Activated CD8-positive, alpha-beta memory T cell treated with anti-CD3 and anti-CD28 coated beads, Interleukin-2, amount 10 ng/mL, durations not matched to agents 7 days and 5 days (primary cell): ENCODE results near the gene RFTN2. TPM values are rescaled to one million over a fixed set of nuclear protein-coding genes. Genes with fewer than 3 reads are reported as not detected.
"Not testable (repeated sequence)": the region's sequence is repeated elsewhere in the genome, so short reads cannot be mapped to it uniquely, and the experiment has no call there.

Experiments used
- ATAC-seq: fragments of 150-1000 bp; cut with Tn5 transposase; one replicate; pipeline ENCODE4 v1.10.0; 2021; ENCODE audit warnings: moderate library complexity
- CTCF ChIA-PET: fragments of 350-600 bp; sonication (Branson Sonifier 250); formaldehyde crosslinking; loops from one replicate; lab custom pipeline; 2021; ENCODE audit warnings: antibody characterized with exemption; lab: Charles Lee
- DNase-seq: peaks from one replicate; pipeline ENCODE4 v3.0.0-alpha.2; 2020
- H3K27ac Mint-ChIP-seq: one replicate; pipeline ENCODE4 v1.8.0; 2021; ENCODE audit warnings: mild to moderate bottlenecking, mixed read lengths
- H3K27me3 Mint-ChIP-seq: one replicate; pipeline ENCODE4 v1.8.0; 2021; ENCODE audit warnings: mixed read lengths
- H3K36me3 Mint-ChIP-seq: one replicate; pipeline ENCODE4 v1.8.0; 2021; ENCODE audit warnings: mild to moderate bottlenecking, mixed read lengths
- H3K4me1 Mint-ChIP-seq: one replicate; pipeline ENCODE4 v1.8.0; 2021; ENCODE audit warnings: mixed read lengths
- H3K4me3 Mint-ChIP-seq: one replicate; pipeline ENCODE4 v1.8.0; 2021; ENCODE audit warnings: mild to moderate bottlenecking, moderate library complexity, mixed read lengths
- H3K9me3 Mint-ChIP-seq: one replicate; pipeline ENCODE4 v1.8.0; 2022; ENCODE audit warnings: low read depth, mixed read lengths
- total RNA-seq, 2 experiments: library from RNA; stranded (reverse); gene quantifications; one replicate each; pipeline ENCODE4 v1.2.3, GENCODE V29; 2021

The RFTN2 gene
- total RNA-seq, 2 experiments from 2014 or later = not detected

DNA sequence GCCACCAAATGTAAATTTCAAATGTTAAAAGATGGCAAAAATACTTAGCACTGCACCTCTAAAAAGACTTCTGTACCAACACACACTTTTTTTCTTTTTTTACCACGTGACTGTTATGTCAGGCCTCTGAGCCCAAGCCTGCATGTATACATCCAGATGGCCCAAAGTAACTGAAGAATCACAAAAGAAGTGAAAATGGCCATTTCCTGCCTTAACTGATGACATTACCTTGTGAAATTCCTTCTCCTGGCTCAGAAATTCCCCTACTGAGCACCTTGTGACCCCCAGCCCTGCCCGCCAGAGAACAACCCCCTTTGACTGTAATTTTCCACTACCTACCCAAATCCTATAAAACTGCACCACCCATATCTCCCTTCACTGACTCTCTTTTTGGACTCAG, 97.1 kb downstream of the RFTN2 start:
- H3K27ac Mint-ChIP-seq, H3K4me1 Mint-ChIP-seq: not testable (repeated sequence)

DNA sequence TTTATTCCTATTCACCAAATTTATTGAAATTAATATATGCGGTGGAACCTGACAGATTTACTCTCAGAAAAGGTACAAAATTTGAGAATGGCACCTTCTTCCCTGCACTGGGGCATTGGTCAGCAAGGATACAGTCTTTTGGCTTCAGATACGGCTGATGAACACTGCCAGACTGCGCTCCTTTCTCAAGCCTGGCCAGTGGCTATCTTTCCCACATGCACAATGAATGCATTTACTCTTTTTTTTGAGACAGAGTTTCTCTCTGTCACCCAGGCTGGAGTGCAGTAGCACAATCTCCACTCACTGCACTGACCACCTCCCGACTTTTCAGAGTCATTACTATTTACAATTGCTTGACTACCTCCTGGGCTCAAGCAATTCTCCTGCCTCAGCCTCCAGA, 97.9 kb downstream of the RFTN2 start:
- Mint-ChIP-seq H3K4me3 (no peak overlapping the region), H3K9me3 (peaks cover 3% of the 10 kb centered on the region), H3K36me3 (peaks cover 23% of the 10 kb centered on the region), H3K27ac (no peak overlapping the region), H3K4me1 (no peaks in the 10 kb centered on the region), H3K27me3 (no peaks in the 10 kb centered on the region)
- no peak for ATAC-seq
- CTCF ChIA-PET = no interaction called here
- no peak for DNase-seq

More for the DNA sequence above, 97.1 kb downstream of the RFTN2 start:
- DNase-seq, CTCF ChIA-PET, H3K4me3 Mint-ChIP-seq, ATAC-seq, H3K27me3 Mint-ChIP-seq, H3K9me3 Mint-ChIP-seq: not testable (repeated sequence)
- peaks cover 15% of the 10 kb centered on the region for H3K36me3 Mint-ChIP-seq

DNA sequence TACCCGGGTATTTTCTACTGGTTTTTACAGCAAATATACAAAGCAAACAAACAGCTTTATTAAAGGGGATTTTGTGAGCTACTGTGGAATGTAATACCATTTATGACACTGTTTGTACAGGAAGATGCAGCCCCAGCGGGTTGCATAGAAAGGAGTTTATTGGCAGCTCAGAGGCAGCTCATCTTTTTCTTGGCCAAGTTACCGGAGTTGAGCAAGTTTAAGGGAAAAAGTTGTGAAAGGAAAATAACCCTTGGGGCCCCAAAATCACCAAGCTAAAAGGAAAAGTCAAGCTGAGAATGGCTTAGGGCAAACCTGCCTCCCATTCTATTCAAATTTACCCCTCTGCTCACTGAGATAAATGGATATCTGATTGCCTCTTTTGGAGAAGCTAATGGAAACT, 98.8 kb downstream of the RFTN2 start:
- Mint-ChIP-seq H3K36me3 (peaks cover 31% of the 10 kb centered on the region), H3K27me3 (no peaks in the 10 kb centered on the region), H3K4me1 (no peaks in the 10 kb centered on the region), H3K9me3 (peaks cover 6% of the 10 kb centered on the region), H3K27ac (no peak overlapping the region), H3K4me3 (no peak overlapping the region)
- ATAC-seq = no peak
- CTCF ChIA-PET = no interaction called here
- no peak for DNase-seq

DNA sequence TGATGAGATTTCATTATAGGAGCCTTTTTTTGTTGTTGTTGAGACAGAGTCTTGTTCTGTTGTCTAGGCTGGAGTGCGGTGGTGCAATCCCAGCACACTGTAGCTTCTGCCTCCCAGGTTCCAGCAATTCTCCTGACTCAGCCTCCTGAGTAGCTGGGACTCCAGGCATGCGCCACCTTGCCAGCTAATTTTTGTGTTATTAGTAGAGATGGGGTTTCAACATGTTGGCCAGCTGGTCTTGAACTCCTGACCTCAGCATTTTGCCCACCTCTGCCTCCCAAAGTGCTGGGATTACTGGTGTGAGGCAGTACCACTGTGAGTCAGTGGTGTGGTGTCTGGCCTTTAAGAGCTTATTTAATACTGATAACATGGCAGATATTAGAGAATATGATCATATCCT, 99.4 kb downstream of the RFTN2 start:
- CTCF ChIA-PET = interaction anchor here (0.6 kb wide), 1 partner anchor 56 kb away, joined by 3 read pairs; no protein-coding TSS in a partner anchor

DNA sequence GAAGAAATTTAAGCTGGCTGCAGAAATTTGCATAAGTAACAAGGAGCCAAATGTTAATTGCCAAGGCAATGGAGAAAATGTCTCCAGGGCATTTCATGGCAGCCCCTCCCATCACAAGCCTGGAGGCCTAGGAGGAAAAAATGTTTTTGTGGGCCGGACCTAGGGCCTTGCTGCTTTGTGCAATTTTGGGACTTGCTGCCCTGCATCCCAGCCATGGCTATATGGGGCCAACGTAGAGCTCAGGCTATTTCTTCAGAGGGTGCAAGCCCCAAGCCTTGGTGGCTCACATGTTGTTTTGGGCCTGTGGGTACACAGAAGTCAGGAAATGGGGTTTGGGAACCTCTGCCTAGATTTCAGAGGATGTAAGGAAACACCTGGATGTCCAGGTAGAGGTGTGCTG, 101.8 kb downstream of the RFTN2 start:
- no peak overlapping the region for H3K27ac Mint-ChIP-seq
- ATAC-seq (no peak), DNase-seq (no peak)
- peaks cover 36% of the 10 kb centered on the region for H3K36me3 Mint-ChIP-seq
- CTCF ChIA-PET = no interaction called here
- H3K4me1 Mint-ChIP-seq = no peaks in the 10 kb centered on the region
- H3K27me3 Mint-ChIP-seq = no peaks in the 10 kb centered on the region
- peaks cover 7% of the 10 kb centered on the region for H3K9me3 Mint-ChIP-seq
- H3K4me3 Mint-ChIP-seq = no peak overlapping the region

More for the DNA sequence above, 99.4 kb downstream of the RFTN2 start:
- Mint-ChIP-seq H3K4me1 (no peaks in the 10 kb centered on the region), H3K27me3 (no peaks in the 10 kb centered on the region), H3K9me3 (peaks cover 7% of the 10 kb centered on the region), H3K4me3 (no peak overlapping the region), H3K27ac (no peak overlapping the region), H3K36me3 (peaks cover 31% of the 10 kb centered on the region)
- no peak for ATAC-seq
- no peak for DNase-seq

DNA sequence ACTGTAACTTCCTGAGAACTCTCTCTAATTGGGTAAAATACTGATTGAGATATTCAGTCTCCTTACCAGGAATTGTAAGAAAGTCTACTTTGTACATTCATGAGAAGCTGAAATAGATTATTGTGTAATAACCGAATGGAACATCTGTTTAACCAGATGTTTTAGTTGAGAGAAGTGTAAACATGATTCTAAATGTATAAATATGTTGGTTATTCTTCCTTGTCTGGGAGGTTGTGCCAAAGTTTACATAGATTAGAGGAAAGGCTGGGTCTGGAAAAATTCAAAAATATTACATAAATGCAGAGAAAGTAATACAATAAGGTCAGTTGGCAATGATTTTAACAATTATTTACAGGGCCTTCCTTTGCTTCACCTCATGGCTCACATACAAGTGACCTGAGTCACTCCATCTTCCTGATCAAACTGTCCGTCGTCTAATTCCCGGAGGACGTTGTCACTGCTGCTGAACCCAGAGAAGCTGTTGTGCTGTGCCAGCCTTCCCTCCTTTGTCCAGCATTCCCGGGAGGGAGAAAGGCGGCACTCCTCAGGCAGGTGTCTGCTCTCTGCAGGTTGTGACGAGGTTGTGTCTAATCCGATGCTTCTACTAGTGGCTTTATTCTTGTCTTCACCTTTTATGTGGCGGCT, 103.6 kb downstream of the RFTN2 start:
- ATAC-seq (no peak), DNase-seq (no peak)
- CTCF ChIA-PET = no interaction called here
- Mint-ChIP-seq H3K27ac (no peak overlapping the region), H3K9me3 (peaks cover 7% of the 10 kb centered on the region), H3K4me3 (no peak overlapping the region), H3K4me1 (no peaks in the 10 kb centered on the region), H3K27me3 (no peaks in the 10 kb centered on the region), H3K36me3 (peaks cover 45% of the 10 kb centered on the region)

DNA sequence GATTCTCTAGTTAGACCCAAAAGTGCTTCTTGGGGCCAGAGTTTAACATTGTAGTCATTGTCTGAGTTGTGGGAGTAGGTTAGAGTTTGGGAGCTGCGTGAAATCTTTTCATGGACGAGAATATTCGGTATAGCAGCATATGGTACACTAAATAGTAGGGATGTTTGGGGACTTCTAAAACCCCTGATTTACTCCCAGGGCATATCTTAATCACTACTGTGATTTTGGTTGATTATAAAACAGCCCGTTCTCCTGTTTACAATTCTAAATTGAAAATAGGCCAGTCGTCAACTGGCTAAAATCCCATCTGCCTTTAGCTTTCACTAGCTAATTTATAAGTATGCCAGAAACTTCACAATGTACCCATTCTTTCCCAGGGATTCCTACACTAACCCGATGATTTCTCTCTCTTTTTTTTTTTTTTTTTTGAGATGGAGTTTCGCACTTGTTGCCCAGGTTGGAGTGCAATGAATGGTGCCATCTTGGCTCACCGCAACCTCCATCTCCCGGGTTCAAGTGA, 115.2 kb downstream of the RFTN2 start:
- H3K27me3 Mint-ChIP-seq = no peaks in the 10 kb centered on the region
- peaks cover 48% of the 10 kb centered on the region for H3K36me3 Mint-ChIP-seq
- no peaks in the 10 kb centered on the region for H3K4me1 Mint-ChIP-seq
- no peak for ATAC-seq
- no peak overlapping the region for H3K4me3 Mint-ChIP-seq
- DNase-seq = no peak
- H3K9me3 Mint-ChIP-seq = no peaks in the 10 kb centered on the region
- H3K27ac Mint-ChIP-seq = no peak overlapping the region
- CTCF ChIA-PET = no interaction called here

DNA sequence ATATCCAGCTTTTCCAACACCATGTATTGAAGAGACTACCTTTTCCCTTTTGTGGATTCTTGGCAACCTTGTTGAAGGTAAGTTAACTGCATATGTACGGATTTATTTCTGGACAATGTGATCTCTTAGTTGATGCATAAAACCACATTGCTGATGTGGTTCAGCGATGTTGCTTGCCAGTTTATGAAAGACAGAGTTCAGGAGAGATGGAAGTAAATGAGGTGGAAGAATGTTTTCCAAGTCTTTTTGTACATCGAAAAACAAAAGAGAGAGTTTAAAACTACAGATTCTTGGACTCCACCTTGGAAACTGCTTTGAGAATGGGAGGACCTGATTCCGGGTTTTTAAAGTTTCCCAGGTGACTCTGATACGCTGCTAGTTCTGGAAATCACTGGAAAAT, 115.7 kb downstream of the RFTN2 start:
- H3K36me3 Mint-ChIP-seq = peaks cover 48% of the 10 kb centered on the region
- H3K27ac Mint-ChIP-seq = no peak overlapping the region
- no peak for DNase-seq
- ATAC-seq = no peak
- CTCF ChIA-PET = no interaction called here
- no peaks in the 10 kb centered on the region for H3K9me3 Mint-ChIP-seq
- H3K27me3 Mint-ChIP-seq = no peaks in the 10 kb centered on the region
- H3K4me1 Mint-ChIP-seq = no peaks in the 10 kb centered on the region
- H3K4me3 Mint-ChIP-seq = no peak overlapping the region

DNA sequence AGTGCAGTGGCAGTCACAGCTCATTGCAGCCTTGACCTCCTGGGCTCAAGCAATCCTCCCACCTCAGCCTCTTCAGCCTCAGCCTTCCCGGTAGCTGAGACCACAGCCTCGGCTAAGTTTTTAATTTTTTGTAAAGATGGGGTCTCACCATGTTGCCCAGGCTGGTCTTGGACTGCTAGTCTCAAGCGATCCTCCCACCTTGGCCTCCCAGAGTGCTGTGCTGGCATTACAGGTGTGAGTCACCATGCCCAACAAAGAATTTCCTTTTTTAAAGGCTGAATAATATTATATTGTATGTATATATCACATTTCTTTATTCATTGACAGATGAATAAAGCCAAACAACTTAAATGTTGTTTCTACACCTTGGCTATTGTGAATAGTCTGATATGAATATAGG, 117.0 kb downstream of the RFTN2 start:
- H3K27me3 Mint-ChIP-seq = no peaks in the 10 kb centered on the region
- no peak for DNase-seq
- H3K9me3 Mint-ChIP-seq = no peaks in the 10 kb centered on the region
- H3K27ac Mint-ChIP-seq = no peak overlapping the region
- H3K36me3 Mint-ChIP-seq = peaks cover 41% of the 10 kb centered on the region
- no peaks in the 10 kb centered on the region for H3K4me1 Mint-ChIP-seq
- CTCF ChIA-PET = no interaction called here
- H3K4me3 Mint-ChIP-seq = no peak overlapping the region
- no peak for ATAC-seq

DNA sequence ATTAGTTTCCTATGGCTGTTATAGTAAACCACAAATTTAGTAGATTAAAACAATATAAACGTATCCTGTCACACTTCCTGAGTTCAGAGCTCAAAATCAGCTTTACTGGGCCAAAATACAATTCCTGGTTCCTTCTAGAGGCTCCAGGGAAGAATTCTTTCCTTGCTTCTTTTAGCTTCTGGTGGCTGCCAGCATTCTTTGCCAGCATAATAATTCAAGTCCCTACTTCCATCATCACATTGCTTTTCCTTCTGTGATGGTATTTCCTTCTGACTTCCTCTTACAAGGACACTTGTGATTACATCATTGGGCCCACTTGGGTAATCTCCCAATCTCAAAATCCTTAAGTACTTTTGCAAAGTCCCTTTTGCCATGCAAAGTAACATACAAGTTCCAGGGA, 118.9 kb downstream of the RFTN2 start:
- DNase-seq (no peak), ATAC-seq (no peak)
- Mint-ChIP-seq H3K9me3 (no peaks in the 10 kb centered on the region), H3K27ac (no peak overlapping the region), H3K4me1 (no peaks in the 10 kb centered on the region), H3K4me3 (no peak overlapping the region), H3K27me3 (no peaks in the 10 kb centered on the region), H3K36me3 (peaks cover 42% of the 10 kb centered on the region)
- CTCF ChIA-PET = no interaction called here

DNA sequence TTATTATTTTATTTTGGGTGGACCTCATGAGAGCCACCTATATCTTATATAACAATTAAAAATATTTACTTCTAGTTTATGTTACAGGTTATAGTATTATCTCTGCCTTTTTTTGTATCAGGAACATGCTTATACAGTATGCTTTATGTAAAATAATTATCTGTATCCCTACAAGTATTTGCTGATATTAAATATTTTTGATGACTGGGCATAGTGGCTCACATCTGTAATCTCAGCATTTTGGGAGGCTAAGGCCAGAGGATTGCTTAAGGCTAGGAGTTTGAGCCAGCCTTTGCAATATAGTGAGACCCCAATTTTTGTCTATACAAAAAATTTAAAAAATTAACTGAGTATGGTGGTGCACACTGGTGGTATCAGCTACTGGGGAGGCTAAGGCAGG, 119.9 kb downstream of the RFTN2 start:
- DNase-seq (no peak), ATAC-seq (no peak)
- Mint-ChIP-seq H3K4me1 (no peaks in the 10 kb centered on the region), H3K36me3 (peaks cover 37% of the 10 kb centered on the region), H3K9me3 (no peaks in the 10 kb centered on the region), H3K4me3 (no peak overlapping the region), H3K27me3 (no peaks in the 10 kb centered on the region), H3K27ac (no peak overlapping the region)
- CTCF ChIA-PET = no interaction called here

DNA sequence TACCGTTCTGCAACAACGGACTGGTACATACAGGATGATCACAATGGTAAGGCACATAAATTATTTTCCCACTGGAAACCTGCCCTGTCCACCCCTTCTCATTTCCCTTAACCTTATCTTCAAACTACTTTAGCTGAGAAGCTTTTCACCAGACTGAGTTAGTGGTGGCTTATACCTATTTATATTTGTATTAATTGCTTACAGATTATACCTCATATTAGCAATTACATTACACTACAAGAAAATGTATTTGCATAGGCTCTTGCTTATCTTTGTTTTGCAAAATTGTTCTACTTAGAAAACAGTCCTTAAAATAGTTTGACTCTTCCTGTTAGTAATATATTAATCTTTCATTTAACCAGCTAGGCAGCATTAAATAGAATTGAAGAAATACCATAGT, 124.1 kb downstream of the RFTN2 start:
- peaks cover 42% of the 10 kb centered on the region for H3K36me3 Mint-ChIP-seq
- ATAC-seq, H3K27ac Mint-ChIP-seq, H3K9me3 Mint-ChIP-seq, H3K4me1 Mint-ChIP-seq, H3K27me3 Mint-ChIP-seq, CTCF ChIA-PET, DNase-seq, H3K4me3 Mint-ChIP-seq: not testable (repeated sequence)

DNA sequence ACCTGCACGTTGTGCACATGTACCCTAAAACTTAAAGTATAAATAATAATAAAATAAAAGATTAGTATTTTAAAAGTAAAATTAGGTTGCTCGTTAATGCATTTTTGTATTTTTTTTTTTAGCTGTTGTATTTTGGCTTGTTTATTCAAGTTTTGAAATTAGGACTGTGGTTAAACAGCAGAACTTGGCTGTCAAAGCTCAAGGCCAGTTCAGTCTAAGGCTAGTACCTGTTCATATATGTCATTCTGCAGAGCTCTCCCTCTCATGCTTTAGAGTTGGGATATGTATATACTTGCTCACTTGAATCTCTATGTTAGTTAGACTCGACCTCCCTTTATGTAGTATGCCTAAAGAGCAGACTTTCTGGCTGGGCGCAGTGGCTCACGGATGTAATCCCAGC, 126.8 kb downstream of the RFTN2 start:
- CTCF ChIA-PET = interaction anchor here (1.2 kb wide), 1 partner anchor 749 kb away, joined by 3 read pairs; no protein-coding TSS in a partner anchor

DNA sequence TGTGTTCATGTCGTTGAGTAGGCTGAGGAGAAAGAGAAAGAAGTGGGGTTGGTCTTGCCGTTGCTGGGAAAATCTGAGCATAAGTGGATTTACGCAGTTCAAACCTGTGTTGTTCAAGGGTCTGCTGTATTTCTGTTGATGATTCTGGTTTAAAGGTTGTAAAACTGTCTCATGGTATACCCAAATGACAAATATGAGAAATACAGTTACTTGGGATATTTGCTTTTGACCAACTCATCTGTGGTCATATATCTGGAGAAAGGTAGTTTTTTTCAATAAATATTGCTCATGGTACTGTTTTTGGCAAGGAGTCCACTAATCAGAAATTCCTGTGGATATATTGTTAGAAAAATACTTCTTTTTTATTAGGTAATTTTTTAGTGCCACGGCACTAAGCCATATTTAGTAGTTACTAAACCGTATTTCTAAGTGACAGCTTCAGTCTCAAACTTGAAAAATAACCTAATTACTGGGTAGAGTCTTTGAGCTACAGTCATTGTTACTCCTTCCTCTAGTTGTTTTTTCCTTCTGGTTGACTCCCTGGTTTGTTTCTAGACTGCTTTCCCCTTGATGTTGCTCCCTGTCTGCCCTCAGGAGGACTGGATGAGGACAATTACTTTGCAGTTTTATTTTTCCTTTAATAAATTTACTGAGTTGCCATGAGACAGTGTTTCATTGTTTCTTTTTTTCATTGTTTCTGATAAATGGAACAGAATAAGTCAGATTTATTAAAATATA, 128.1 kb downstream of the RFTN2 start:
- Mint-ChIP-seq H3K4me3 (no peak overlapping the region), H3K36me3 (peaks cover 48% of the 10 kb centered on the region), H3K27ac (no peak overlapping the region), H3K4me1 (no peaks in the 10 kb centered on the region), H3K27me3 (no peaks in the 10 kb centered on the region), H3K9me3 (no peaks in the 10 kb centered on the region)
- CTCF ChIA-PET = no interaction called here
- DNase-seq (no peak), ATAC-seq (no peak)

More for the DNA sequence above, 126.8 kb downstream of the RFTN2 start:
- Mint-ChIP-seq H3K27ac (no peak overlapping the region), H3K36me3 (peaks cover 49% of the 10 kb centered on the region), H3K9me3 (no peaks in the 10 kb centered on the region), H3K4me3 (no peak overlapping the region), H3K27me3 (no peaks in the 10 kb centered on the region), H3K4me1 (no peaks in the 10 kb centered on the region)
- no peak for DNase-seq
- no peak for ATAC-seq
